ENCODE data around the gene RAB1B.
A peak's percentile ranks its signal among the peaks of the same experiment; 100 is the strongest.

RAB1B gene

DNA sequence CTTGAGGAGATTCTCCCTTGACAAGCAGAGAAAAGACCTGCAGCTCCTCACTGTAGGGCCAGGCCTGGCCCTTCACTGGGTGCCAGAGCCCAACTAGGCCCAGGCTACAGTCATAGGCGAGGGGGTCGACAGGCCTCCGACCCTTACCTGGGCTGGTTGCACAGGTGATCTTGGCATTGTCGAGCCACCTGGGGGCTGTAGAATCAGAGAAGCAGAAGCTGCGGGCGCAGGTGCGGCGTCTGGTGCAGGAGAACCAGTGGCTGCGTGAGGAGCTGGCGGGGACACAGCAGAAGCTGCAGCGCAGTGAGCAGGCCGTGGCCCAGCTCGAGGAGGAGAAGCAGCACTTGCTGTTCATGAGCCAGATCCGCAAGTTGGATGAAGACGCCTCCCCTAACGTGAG lies 6.9 kb upstream of the RAB1B start:
- TF ChIP-seq, protein P1, sequence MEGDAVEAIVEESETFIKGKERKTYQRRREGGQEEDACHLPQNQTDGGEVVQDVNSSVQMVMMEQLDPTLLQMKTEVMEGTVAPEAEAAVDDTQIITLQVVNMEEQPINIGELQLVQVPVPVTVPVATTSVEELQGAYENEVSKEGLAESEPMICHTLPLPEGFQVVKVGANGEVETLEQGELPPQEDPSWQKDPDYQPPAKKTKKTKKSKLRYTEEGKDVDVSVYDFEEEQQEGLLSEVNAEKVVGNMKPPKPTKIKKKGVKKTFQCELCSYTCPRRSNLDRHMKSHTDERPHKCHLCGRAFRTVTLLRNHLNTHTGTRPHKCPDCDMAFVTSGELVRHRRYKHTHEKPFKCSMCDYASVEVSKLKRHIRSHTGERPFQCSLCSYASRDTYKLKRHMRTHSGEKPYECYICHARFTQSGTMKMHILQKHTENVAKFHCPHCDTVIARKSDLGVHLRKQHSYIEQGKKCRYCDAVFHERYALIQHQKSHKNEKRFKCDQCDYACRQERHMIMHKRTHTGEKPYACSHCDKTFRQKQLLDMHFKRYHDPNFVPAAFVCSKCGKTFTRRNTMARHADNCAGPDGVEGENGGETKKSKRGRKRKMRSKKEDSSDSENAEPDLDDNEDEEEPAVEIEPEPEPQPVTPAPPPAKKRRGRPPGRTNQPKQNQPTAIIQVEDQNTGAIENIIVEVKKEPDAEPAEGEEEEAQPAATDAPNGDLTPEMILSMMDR (conservative IDR thresholded peaks at IDR 0.05; ENCODE audit: low read depth, low read length) = no peak

DNA sequence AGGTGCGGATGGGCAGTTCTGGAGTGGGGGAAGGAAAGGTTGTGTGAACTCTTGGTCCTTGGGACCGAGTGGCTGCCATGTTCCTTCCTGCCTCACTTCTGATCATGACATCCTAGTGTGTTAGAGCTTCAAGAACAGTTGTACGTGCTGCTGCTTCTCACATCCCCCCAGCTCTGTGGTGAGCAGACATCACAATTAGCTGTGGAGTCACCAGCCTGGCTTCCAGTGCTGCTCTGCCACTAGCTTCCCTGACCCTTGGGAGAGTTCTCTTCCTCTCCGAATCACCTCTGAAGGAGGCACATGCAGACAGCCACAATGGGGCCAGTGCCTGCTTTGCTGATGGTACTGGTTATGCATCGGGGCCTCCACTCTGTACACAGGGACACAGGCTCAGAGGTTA lies 6.2 kb upstream of the RAB1B start:
- H3K4me3 ChIP-seq (ENCODE audit: low read length) = no peak overlapping the region
- TF ChIP-seq, protein P1 (conservative IDR thresholded peaks at IDR 0.05; ENCODE audit: low read depth, low read length) = no peak
- DNase-seq (ENCODE audit: low read depth) = no peak

More for the DNA sequence above, 6.9 kb upstream of the RAB1B start:
- H3K4me3 ChIP-seq (ENCODE audit: low read length) = no peak overlapping the region
- DNase-seq (ENCODE audit: low read depth) = no peak

DNA sequence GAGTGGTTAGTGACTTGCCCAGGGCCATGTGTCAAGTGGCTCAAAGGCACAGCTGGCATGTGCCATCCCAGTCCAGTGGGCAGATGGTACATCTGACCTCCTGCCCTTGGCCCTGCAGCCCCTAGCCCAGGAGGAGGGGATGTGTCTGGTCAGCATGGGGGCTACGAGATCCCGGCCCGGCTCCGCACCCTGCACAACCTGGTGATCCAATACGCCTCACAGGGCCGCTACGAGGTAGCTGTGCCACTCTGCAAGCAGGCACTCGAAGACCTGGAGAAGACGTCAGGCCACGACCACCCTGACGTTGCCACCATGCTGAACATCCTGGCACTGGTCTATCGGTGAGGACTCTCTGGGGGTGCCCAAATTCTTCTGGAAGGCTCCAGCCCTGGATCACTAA lies 5.7 kb upstream of the RAB1B start:
- no peak for DNase-seq (ENCODE audit: low read depth)
- TF ChIP-seq, protein P1 (conservative IDR thresholded peaks at IDR 0.05; ENCODE audit: low read depth, low read length) = no peak
- H3K4me3 ChIP-seq (ENCODE audit: low read length) = no peak overlapping the region

GRCh38 chr11:66263231-66263630 lies 5.2 kb upstream of the RAB1B start:
- DNase-seq (ENCODE audit: low read depth) = no peak
- H3K4me3 ChIP-seq (ENCODE audit: low read length) = no peak overlapping the region
- TF ChIP-seq, protein P1 (conservative IDR thresholded peaks at IDR 0.05; ENCODE audit: low read depth, low read length) = no peak

GRCh38 chr11:66263785-66264184 lies 4.7 kb upstream of the RAB1B start:
- TF ChIP-seq, protein P1 (conservative IDR thresholded peaks at IDR 0.05; ENCODE audit: low read depth, low read length) = no peak
- H3K4me3 ChIP-seq (ENCODE audit: low read length) = no peak overlapping the region
- DNase-seq (ENCODE audit: low read depth) = no peak

- no peak for DNase-seq (ENCODE audit: low read depth)
- TF ChIP-seq, protein P1 (conservative IDR thresholded peaks at IDR 0.05; ENCODE audit: low read depth, low read length) = no peak
- no peak overlapping the region for H3K4me3 ChIP-seq (ENCODE audit: low read length)
Observed at GRCh38 chr11:66264383-66264782, 4.1 kb upstream of the RAB1B start.

- no peak for DNase-seq (ENCODE audit: low read depth)
- no peak overlapping the region for H3K4me3 ChIP-seq (ENCODE audit: low read length)
- TF ChIP-seq, protein P1 (conservative IDR thresholded peaks at IDR 0.05; ENCODE audit: low read depth, low read length) = peak; percentile 51
Observed at GRCh38 chr11:66264914-66265313, 3.5 kb upstream of the RAB1B start.

Measured in retinal pigment epithelial cell (primary cell).